Measurements from ENCODE around the gene TMEM39B. TPM values are rescaled to one million over a fixed set of nuclear protein-coding genes. Genes with fewer than 3 reads are reported as not detected.
"Not testable (repeated sequence)": the region's sequence is repeated elsewhere in the genome, so short reads cannot be mapped to it uniquely, and the experiment has no call there.

Gene TMEM39B
- total RNA-seq, 1 donor from 2014 or later = 5.6 TPM

GRCh38 chr1:32065613-32066488 is 6.9 kb upstream of the TMEM39B start:
- intact Hi-C loops (cut with micrococcal nuclease); DNase-seq; ATAC-seq: not testable (repeated sequence)

DNA sequence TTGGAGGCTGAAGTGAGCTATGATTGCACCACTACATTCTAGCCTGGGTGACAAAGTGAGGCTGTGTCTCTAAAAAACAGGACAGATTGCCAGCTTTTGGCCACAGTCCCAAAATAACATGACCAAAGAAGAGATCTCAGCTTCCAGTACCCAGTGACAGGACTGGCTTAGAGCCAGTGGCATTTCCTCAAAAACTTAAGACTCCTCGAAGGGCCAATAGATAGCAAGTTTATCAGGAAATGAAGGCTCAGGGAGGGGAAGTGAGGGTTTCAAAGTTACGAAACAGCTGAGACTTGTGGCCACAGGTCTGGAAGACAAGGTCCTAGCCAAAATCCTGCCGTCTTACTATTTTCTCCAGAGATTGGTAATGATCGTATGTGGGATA is 6.3 kb upstream of the TMEM39B start:
- intact Hi-C loops (cut with micrococcal nuclease) = no loop called here
- DNase-seq (no peak), ATAC-seq (peak; percentile 55)

GRCh38 chr1:32068957-32069588 is 3.7 kb upstream of the TMEM39B start:
- intact Hi-C loops (cut with micrococcal nuclease) = no loop called here
- no peak for ATAC-seq
- no peak for DNase-seq

- ATAC-seq = no peak
- intact Hi-C loops (cut with micrococcal nuclease) = no loop called here
Observed at GRCh38 chr1:32071758-32072621, 749 bp upstream of the TMEM39B start.

DNA sequence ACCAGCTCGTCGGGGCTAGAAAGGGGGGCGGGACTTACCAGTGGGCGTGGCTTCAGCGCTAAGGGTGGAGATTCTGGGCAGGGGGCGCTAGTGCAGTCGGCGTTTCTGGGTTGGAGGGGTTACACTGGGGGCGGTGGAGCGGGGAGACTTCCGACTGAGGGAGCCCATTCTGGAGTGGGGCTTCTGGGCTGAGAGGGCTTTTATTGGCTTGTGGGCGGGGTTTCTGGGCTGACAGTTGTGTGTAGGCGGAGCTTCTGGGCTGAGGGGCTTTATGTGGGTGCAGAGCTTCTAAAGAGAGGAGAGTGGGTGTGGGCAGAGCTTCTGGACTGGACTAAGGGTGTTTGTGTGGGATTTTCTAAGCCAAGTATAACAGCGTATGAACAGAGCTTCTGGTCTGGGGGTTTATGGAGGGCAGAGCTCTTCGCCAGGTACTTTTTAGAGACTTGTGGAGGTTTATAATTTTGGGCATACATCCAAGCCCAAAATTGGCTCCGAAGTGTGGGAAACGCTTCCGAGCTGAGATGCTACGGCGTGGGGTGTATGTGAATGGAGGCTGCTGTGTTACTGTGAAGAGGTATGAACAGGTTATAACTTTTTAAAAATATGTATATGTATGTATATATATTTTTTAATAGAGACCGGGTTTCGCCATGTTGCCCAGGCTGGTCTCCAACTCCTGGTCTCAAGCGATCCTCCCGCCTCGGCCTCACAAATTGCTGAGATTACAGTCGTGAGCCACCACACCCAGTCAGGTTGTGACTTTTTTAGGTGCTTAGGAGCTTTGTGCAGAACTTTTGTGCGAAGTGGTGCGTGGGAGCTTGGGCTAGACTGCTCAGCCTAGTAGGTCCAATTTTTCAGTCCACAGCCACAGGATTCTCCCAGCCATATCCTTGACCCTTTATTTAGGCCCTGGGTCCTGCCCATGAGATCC is 825 bp downstream of the TMEM39B start:
- intact Hi-C loops (cut with micrococcal nuclease) = no loop called here
- ATAC-seq (peak; percentile 59), DNase-seq (no peak)

More at GRCh38 chr1:32071758-32072621, 749 bp upstream of the TMEM39B start:
- DNase-seq = no peak

- ATAC-seq = no peak
- intact Hi-C loops (cut with micrococcal nuclease) = no loop called here
Observed at GRCh38 chr1:32074841-32075240, 2.1 kb downstream of the TMEM39B start.

GRCh38 chr1:32077451-32077850 is 4.7 kb downstream of the TMEM39B start:
- ATAC-seq (no peak), DNase-seq (no peak)
- intact Hi-C loops (cut with micrococcal nuclease) = no loop called here

More at GRCh38 chr1:32074841-32075240, 2.1 kb downstream of the TMEM39B start:
- no peak for DNase-seq

GRCh38 chr1:32082022-32082421 is 9.3 kb downstream of the TMEM39B start:
- ATAC-seq (no peak), DNase-seq (no peak)
- intact Hi-C loops (cut with micrococcal nuclease) = no loop called here

GRCh38 chr1:32086381-32086780 is 13.6 kb downstream of the TMEM39B start:
- intact Hi-C loops (cut with micrococcal nuclease); DNase-seq; ATAC-seq: not testable (repeated sequence)

DNA sequence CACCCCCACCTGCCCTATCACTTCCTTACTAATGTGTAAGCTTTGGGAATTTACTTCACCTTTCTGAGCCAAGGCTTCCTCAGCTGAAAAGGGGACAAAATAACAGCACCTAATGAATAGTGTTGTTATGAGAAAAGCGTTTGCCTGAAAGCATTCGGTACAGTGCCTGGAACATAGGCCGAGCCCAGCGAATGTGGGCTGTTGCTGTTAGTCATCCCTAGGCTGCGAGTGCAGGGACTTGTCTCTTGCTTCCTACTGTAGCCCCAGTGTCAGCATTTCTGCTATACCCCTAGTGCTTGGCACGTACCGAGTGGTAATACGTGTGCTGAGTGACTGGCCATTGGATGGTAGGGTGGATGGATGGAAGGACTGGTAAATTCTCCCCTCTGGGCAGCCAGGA is 18.4 kb downstream of the TMEM39B start:
- no peak for DNase-seq
- no peak for ATAC-seq
- intact Hi-C loops (cut with micrococcal nuclease) = no loop called here

- intact Hi-C loops (cut with micrococcal nuclease) = no loop called here
- DNase-seq (no peak), ATAC-seq (no peak)
Observed at GRCh38 chr1:32091591-32091990, 18.9 kb downstream of the TMEM39B start.

DNA sequence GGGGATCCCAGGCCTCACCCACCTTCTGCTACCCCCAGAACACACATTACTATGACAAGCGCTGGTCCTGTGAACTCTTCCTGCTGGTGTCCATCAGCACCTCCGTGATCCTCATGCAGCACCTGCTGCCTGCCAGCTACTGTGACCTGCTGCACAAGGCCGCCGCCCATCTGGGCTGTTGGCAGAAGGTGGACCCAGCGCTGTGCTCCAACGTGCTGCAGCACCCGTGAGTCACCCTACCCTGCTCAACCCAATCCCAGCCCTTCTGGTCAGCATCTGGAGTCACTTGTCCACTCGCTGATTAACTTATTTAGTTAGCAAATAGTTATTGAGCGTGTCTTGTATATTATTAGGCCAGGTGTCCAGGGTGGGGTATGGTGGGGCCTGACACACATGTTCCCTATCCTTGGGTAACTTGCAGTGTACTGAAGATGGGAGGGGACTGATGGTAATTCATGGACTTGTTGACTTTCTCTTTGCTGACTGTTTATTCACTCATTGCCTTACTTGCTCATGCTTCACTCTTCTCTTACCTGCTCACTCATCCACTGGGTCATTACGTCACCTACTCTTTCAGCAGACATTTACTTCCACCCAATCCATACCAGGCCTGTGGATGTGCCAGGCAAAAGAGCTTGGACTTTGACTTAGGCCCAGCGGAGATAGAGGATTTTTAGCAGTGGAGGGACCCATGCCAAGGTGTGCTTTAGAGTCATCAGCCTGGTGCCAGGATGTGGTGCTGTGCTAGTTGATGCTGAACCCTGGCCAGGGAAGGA is 22.2 kb downstream of the TMEM39B start:
- intact Hi-C loops (cut with micrococcal nuclease) = no loop called here
- DNase-seq (no peak), ATAC-seq (no peak)

DNA sequence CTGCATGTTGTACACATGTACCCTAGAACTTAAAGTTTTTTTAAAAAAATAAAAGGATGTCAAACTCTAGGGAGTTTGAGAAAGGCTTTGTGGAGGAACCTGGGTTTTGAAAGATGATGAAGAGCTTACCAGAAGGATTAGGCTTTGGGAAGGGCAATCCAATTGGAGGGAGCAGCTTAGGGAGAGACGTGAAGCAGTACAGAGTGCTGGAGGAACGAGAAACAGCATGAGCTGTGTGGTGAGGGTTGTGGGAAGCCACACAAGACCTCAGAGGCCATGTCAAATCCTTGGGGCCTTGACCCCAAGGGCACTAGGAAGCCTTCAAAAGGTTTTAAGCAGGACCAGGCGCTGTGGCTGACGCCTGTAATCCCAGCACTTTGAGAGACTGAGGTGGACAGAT is 26.7 kb downstream of the TMEM39B start:
- no peak for ATAC-seq
- DNase-seq = no peak
- intact Hi-C loops (cut with micrococcal nuclease) = no loop called here

- intact Hi-C loops (cut with micrococcal nuclease) = no loop called here
- ATAC-seq = peak; percentile 68
Observed at GRCh38 chr1:32100359-32100758, 27.6 kb downstream of the TMEM39B start.

DNA sequence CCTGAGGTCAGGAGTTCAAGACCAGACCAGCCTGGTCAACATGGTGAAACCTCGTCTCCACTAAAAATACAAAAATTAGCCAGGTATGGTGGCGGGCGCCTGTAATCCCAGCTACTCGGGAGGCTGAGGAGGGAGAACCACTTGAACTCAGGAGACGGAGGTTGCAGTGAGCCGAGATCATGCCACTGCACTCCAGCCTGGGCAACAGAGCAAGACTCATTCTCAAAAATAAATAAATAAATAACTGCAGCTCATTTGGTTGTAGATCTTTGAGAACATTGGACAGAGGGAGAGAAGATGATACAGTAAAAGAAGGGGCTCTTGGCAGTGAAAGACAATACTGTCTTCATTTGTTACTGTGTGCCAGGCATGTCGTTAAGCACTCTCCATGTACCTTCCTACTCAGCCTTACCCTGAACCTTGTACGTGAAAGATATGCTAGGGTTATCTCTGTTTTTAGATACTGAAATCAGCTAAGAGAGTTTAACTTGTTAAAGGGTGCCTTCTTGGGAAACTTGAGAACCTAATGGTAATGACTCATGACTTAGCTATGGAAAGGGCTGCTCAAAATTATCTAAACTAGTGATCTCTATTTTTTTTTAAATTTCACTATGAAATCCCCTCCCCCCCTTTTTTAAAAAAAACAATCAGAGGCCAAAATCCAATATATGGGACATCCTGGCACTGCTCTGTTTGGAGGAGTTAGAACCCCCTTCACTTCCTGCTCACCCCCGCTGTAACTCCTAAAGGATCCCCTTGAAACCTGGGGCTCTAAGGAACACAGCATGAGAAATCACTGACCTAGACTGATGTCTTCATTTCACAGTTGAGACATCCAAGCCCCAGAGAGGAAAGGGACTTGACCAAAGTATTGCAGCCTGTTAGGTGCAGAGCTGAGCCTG is 28.3 kb downstream of the TMEM39B start:
- intact Hi-C loops (cut with micrococcal nuclease) = no loop called here
- no peak for DNase-seq
- ATAC-seq = no peak

More at GRCh38 chr1:32100359-32100758, 27.6 kb downstream of the TMEM39B start:
- peak; percentile 45 for DNase-seq

DNA sequence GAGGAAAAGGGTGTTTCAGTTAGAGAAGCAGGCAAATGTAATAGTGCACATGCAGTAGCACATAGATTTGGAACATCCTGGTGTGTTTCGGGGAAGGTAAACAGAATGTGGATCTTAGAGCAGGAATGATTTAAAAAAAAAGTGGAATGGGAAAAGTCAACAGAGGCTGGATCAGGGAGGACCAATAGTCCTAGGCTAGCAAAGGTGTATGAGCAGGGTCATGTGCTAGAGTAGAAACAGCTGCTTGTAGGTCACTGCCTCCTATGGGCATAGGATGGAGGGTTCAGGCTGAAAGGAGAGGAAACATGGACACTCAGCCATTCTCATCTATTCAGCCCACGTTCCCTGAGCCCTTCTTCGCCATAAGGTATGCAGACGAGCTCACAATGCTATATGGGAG is 31.4 kb downstream of the TMEM39B start:
- intact Hi-C loops (cut with micrococcal nuclease) = no loop called here

DNA sequence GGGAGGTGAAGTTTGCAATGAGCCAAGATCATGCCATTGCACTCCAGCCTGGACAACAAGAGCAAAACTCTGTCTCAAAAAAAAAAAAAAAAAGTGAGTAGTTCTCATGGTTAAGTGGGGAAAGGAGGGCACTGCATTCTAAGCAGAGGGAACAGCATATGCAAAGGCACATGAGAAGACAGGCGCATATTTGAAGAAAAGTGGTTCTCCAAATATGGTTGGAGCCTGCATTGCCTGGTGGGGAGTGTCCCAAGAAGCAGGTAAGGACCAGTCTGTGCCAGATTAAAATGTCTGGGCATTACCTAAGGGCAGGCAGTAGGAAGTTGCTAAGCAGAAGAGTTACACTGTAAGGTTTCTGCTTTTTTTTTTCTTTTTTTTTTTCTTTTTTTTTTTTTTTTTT is 32.6 kb downstream of the TMEM39B start:
- DNase-seq (no peak), ATAC-seq (no peak)
- intact Hi-C loops (cut with micrococcal nuclease) = no loop called here

More for the DNA sequence above, 31.4 kb downstream of the TMEM39B start:
- ATAC-seq = no peak
- no peak for DNase-seq

All from left ventricle myocardium superior (tissue), 1 donor.